Measurements from ENCODE around the gene FAM170A. TPM values are rescaled to one million over a fixed set of nuclear protein-coding genes. Genes with fewer than 3 reads are reported as not detected.

The FAM170A gene
- total RNA-seq, 1 donor from 2014 or later = 0.18 TPM

DNA sequence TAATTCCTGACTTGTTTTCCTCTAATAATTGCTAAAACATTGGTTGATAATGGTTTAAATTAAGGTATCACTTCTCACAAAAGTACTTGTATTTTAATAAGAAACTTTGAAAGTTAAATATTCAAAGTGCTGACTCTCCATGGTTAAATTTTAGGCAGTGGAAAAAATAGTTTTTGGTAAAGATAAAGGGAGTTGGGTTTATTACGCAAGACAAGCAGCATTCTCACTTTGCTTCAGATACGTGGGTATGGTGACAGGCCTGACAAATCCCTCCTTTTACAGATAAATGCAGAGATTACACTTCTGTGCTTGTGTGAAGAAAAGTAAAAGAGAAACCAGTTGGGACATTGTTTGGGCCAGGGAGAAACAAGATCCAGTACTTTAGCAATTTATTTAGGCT is 14.5 kb upstream of the FAM170A start:
- Mint-ChIP-seq H3K27ac (no peak overlapping the region), H3K4me3 (no peak overlapping the region), H3K4me1 (no peaks in the 10 kb centered on the region), H3K27me3 (ENCODE audit: low read depth) (no peaks in the 10 kb centered on the region), H3K36me3 (no peaks in the 10 kb centered on the region), H3K9me3 (peaks cover 12% of the 10 kb centered on the region)
- TF ChIP-seq, protein P1, sequence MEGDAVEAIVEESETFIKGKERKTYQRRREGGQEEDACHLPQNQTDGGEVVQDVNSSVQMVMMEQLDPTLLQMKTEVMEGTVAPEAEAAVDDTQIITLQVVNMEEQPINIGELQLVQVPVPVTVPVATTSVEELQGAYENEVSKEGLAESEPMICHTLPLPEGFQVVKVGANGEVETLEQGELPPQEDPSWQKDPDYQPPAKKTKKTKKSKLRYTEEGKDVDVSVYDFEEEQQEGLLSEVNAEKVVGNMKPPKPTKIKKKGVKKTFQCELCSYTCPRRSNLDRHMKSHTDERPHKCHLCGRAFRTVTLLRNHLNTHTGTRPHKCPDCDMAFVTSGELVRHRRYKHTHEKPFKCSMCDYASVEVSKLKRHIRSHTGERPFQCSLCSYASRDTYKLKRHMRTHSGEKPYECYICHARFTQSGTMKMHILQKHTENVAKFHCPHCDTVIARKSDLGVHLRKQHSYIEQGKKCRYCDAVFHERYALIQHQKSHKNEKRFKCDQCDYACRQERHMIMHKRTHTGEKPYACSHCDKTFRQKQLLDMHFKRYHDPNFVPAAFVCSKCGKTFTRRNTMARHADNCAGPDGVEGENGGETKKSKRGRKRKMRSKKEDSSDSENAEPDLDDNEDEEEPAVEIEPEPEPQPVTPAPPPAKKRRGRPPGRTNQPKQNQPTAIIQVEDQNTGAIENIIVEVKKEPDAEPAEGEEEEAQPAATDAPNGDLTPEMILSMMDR (IDR thresholded peaks at IDR 0.05; ENCODE audit: unreplicated experiment) = no peak
- DNase-seq (ENCODE audit: low spot score in 2 of 2, unreplicated experiment in 2 of 2) = no peak

DNA sequence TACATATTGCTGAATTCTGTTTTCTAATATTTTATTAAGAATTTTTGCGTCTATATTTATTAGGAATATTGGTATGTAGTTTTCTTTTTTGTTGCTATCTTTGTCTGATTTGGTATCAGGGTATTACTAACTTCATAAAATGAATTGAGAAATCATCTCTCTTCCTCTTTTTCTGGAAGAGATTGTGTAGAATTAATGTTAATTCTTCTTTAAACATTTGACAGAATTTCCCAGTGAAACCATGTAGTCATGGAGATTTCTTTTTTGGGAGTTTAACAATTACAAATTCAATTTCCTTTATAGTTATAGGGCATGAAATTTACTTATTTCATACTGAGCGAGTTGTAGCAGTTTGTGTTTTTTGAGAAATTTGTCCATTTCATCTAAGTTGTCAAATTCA is 3.3 kb upstream of the FAM170A start:
- peaks cover 9% of the 10 kb centered on the region for H3K27me3 Mint-ChIP-seq (ENCODE audit: low read depth)
- no peak overlapping the region for H3K27ac Mint-ChIP-seq
- no peaks in the 10 kb centered on the region for H3K4me1 Mint-ChIP-seq
- H3K9me3 Mint-ChIP-seq = peaks cover 12% of the 10 kb centered on the region
- DNase-seq (ENCODE audit: low spot score in 2 of 2, unreplicated experiment in 2 of 2) = no peak
- TF ChIP-seq, protein P1 (IDR thresholded peaks at IDR 0.05; ENCODE audit: unreplicated experiment) = no peak
- no peak overlapping the region for H3K4me3 Mint-ChIP-seq
- no peaks in the 10 kb centered on the region for H3K36me3 Mint-ChIP-seq

DNA sequence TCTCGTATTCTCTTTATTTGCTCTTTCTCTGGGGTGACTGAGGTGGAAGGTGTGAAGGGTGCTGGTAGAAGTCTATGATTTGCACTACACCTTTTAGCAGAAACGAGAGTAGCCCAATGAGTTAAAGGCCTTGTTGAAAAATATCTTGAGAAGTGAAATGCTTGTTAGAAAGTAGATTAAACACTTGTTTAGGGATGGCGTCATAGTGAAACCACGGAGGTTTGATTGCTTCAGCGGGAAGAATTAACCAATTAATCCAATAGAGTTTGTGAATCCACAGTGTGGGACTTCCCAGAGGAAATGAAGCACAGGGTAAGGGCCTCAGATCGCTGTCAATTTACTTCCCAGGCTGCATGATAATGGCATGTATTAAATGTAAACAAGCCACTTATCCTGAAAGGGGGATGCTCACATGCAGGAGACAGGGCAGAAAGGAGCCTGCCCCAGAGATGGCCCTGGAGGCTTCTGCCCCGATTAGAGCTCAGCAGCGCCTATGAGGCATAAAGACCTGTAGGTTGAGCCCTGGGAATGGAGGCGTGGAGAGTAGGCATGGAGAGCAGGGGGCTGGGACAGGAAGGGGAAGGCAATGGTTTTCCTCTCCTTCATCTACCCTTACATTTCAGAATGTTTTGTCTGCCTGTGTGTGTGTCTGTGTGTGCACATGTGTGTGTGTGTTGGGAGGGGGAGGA is 1.5 kb downstream of the FAM170A start:
- Mint-ChIP-seq H3K9me3 (no peaks in the 10 kb centered on the region), H3K4me3 (no peak overlapping the region), H3K4me1 (no peaks in the 10 kb centered on the region), H3K27me3 (ENCODE audit: low read depth) (peaks cover 2% of the 10 kb centered on the region), H3K27ac (no peak overlapping the region), H3K36me3 (no peaks in the 10 kb centered on the region)
- TF ChIP-seq, protein P1 (IDR thresholded peaks at IDR 0.05; ENCODE audit: unreplicated experiment) = no peak
- no peak for DNase-seq (ENCODE audit: low spot score in 2 of 2, unreplicated experiment in 2 of 2)

DNA sequence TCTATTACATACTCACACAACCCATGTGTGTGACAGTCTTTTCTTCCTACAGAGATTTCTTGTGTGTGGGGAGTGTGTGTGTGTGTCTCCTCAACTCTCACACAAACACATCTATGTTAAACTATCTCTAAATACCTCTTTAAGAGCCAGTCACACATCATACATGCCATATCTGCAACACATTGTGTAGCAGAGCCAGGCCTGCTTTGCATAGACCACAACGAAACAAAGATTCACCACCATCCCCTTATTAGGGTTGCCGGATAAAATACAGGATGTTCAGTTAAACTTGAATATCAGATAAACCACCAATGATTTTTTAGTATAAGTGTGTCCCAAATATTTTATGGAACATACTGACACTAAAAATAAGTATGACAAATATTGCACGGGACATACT is 2.3 kb downstream of the FAM170A start:
- Mint-ChIP-seq H3K27ac (no peak overlapping the region), H3K4me3 (no peak overlapping the region), H3K36me3 (no peaks in the 10 kb centered on the region), H3K27me3 (ENCODE audit: low read depth) (peaks cover 2% of the 10 kb centered on the region), H3K4me1 (no peaks in the 10 kb centered on the region), H3K9me3 (no peaks in the 10 kb centered on the region)
- TF ChIP-seq, protein P1 (IDR thresholded peaks at IDR 0.05; ENCODE audit: unreplicated experiment) = no peak
- no peak for DNase-seq (ENCODE audit: low spot score in 2 of 2, unreplicated experiment in 2 of 2)

DNA sequence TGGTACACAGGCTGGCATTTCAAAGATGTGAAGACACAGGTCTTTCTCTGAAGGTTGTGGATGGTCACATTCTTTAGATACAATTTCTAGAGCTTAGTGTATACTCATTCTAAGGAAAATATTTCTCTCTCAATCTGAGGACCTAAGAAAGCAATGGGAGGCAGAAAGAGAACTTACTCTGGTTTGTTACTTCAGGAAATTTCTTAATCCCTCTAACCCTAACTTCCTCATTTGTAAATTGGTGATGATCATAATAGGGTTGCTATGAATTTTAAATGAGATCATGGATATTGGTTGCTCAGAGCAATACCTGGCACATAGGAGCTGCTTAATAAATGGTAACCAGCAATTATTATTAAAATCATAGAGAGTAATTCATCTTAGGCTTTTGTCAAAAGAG is 22.1 kb downstream of the FAM170A start:
- TF ChIP-seq, protein P1 (IDR thresholded peaks at IDR 0.05; ENCODE audit: unreplicated experiment) = no peak
- Mint-ChIP-seq H3K27ac (no peak overlapping the region), H3K4me3 (no peak overlapping the region), H3K9me3 (peaks cover 15% of the 10 kb centered on the region), H3K27me3 (ENCODE audit: low read depth) (no peaks in the 10 kb centered on the region), H3K36me3 (no peaks in the 10 kb centered on the region), H3K4me1 (no peaks in the 10 kb centered on the region)
- DNase-seq (ENCODE audit: low spot score in 2 of 2, unreplicated experiment in 2 of 2) = no peak

Data from mesothelial cell of epicardium (in vitro differentiated cells).